NT2/D1 (cell line): ENCODE data around the gene STX11.

Experiments used
- YY1 ChIP-seq: IDR thresholded peaks from 2 replicates; pipeline ENCODE4 v1.6.1; 2011; ENCODE audit not compliant: insufficient read length, insufficient read depth
- ZNF274 ChIP-seq: IDR thresholded peaks from 2 replicates; pipeline ENCODE4 v1.6.1; 2011; ENCODE audit warnings: mild to moderate bottlenecking, low read depth, low read length

DNA sequence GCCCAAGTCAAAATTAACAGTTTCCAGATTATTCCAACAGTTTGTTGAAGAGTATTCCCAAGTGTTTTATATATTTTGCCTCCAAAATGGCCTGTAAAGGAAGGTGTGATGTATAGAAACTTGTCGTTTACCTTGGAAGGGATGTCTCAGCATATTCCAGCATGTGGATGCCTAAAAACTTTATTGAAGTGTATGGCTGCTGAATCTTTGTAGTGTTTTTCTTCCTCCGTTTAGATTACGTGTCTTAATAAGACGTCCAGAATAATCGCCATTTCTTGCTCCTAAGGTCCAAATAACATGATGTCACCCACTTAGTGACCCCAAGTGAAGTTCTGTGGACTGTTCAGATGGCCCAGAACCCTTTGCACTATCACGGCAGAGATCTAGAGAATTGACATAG is 37.0 kb upstream of the STX11 start:
- TF ChIP-seq YY1: no peak
- TF ChIP-seq ZNF274: no peak
